HG02981 (cell line): ENCODE data around the gene ZBTB7C.

Experiments used
- ATAC-seq: cut with Tn5 transposase; IDR thresholded peaks from one replicate; pipeline ENCODE4 v1.9.1; 2021; ENCODE audit warnings: mild to moderate bottlenecking, moderate library complexity; ENCODE audit not compliant: unreplicated experiment

Gene ZBTB7C

DNA sequence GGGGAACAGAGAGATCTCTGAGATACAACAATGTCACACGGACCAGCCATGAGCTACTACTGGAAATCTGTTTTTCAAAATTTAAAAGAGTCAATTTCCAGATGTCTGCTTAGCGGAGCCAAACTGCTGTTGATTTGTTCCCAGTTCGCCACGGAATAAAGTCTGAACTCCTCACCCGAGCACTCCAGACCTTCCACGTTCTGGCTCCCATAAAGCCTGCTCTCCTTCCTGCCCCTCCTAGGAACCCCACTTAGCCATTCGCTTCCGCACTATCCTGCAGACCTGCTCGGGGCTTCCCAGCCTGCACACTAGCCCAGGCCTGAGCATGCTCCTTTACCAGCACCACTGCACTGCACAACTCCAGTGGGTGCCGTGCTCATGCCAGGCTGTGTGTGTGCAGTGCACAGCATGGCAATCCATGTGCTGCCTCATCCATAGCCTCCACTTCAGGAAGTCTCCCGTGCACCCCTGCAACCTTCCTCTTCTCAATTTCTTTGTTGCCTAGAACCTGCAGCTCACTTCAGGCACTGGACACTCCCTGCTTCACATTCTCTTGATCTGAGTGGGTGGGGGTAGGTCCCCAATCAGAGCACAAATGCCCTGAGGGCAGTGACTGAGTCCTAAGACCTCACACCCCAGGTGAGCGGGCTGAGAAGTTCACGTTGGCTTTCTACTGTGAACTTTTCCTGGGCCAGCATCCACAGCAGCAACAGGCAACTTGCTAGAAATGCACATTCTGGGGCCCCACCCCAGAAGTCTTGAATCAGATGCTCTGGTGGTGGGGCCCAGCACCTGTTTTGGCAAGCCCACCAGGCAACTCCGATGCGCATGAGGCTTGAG lies 53.7 kb downstream of the ZBTB7C start:
- ATAC-seq: no peak

DNA sequence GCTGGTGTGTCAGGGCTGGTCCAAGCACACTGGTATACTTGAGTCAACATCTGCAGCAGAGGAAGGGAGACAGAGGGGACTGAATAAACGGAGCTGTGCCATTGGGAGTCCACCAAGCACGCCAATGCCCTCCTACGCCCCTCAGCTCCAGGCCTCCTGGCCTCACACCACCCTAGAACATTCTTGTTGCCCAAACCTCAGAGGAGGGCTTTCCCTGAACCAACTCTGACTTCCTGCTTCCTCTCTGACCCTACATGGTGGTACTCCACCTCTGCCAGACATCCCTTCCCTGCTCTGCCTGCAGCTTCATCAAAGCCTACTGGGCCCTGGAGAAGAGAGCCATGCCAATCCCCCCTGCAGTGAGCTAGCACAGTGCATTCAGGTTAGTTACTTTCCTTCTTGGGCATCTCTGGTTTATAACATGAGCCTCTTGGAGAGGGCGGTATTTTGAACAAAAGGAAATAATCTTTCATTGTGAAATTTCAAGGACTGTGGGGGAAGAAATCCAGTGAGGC lies 54.4 kb downstream of the ZBTB7C start:
- ATAC-seq: no peak

DNA sequence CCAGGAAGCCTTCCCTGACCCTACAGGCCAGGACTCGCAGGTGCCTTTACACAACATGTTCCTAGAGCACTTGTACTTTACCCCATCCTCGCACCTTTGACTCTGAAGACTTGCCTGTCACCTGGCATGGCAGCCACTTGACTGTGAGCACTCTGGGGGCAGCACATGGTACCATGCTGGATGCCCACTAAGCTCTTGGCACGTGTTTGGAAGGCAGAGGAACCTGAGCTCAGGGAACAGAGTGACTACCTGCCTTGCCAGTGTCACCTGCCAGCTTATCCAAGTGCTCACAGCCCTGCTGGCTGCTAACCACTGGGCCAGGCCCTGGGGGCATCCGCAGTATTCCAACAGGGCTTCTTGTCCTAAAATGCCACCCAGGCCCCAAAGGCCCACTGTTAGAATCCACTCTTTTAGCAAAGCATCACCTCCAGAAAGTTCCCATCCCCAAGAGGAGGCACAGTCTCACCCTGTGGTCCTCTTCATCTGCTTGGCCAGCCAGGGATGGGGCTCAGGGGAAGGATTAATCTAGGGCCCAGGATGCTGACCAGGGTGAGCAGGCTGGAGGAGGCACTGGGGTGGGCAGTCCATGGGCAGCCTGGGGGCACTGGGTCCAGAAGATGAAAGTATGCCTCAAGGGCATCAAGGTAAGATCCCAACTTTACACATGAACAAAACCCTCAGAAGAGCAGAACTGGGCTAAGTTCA lies 57.0 kb downstream of the ZBTB7C start:
- no peak for ATAC-seq

DNA sequence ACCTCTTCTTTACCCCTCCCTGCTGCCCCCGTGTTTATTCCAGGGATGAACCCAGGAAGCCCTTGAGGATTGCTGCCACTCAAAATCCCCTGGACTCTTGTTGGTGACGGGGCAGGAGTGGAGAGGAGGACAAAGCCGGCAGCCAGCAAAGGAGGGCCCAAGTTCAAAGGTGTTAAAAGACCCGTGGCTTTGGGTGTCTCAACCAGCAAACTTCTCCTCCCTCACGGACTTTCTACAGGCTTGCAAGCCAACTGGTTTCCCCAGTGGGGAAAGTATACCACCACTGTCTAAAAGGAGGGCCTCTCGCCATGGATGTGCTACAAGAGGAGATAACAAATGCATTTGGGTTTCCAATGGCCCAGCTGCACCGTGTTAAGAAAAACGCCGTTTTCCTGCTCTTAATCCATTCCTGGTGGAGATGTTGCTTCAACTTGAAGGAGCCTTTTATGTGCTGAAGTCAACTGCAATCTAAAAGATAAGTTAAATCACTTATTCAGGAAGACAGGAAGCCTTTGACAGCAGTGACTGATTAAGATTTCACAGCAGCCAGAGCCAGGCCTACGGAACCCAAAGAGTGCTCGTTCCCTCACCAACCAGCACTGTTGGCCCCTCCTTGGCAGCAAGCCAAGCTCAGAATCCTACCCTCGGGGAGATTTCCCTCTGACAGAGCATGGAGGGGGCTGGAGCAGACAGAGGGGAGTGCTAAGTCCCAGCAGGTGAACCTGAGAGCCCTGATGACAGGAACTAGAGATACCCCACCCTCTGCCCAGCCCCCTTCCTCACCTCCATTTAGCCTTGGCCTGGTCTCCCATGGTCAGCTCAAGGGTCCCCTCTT lies 57.8 kb downstream of the ZBTB7C start:
- no peak for ATAC-seq

DNA sequence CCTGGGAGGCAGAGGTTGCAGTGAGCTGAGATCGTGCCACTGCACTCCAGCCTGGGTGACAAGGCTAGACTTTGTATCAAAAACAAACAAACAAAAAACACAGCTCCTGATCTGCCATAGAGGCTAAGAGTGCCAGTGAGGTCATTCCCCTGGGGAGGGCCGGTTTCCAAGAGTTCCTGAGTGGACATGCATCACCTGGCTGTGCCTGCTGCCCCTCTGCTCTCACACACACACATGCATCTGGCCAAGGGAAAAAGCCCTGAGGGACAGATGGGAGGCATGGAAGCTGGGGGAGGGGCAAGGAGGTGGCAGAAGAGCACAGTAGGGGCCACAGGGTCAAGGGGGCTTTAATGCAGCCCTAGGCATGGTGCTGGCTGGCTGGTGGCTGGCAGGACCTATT lies 60.4 kb downstream of the ZBTB7C start:
- ATAC-seq: no peak

DNA sequence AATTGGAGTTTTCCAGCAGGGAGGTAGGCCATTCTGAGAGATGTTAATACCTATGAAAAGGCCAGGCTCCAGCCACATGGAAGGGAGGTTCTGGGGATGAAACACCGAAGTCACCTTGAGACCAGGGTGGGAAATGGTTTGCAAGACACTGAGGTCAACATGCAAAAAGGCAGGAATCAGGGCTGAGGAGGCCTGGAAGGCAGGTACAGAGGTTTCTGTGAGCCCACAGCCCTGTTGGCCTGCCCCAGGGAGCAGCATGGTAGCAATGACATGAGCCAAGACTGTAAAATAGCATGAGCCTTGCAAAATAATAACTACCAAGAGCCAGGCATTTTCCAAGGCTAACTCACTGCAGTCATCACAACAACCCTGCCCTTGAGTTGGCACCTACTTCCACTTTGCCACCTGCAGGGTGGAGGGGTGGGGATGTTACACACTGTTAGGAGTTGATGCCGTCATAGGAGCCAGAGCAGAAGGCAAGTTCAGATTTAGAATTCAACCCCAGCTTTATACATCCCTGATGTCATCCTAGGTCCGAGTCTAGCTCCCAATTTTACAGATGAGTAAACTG lies 61.3 kb downstream of the ZBTB7C start:
- no peak for ATAC-seq

DNA sequence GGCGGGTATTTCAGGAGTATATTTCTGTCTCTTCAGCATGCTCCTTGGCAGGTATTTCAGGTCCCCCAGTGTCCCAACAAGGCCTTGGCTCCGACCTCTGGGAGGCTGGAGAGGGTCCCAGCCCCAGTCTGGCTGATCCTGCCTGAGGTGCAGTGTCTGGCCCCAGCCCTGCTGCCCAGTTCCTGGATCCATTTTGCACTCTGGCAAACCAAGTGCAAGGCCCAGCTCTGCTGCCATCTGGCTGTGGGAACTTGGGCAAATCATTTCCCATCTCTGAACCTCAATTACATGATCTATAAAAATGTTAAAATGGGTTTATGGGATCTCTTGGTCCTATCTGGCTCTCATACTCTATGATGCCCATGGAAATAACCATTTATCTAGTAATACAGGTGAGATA lies 63.6 kb downstream of the ZBTB7C start:
- no peak for ATAC-seq

DNA sequence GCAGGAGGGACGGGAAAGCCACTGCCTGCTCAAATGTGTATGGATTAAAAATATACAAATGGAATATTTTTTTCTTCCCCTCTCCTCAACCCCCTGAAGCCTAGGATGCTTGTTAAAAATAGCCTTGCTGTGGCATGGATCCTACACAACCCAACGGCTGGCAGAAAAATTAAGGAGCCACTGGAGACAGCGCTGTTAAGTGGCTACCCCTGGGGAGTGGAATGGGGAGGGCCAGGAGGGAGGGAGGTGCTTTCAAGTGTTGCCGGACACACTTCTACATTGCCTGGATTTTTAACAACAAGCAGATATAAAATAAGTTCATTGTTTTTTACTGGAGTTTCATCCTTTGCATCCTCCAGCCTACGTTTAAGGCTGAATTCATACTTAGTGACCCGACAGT lies 66.6 kb downstream of the ZBTB7C start:
- ATAC-seq: no peak

DNA sequence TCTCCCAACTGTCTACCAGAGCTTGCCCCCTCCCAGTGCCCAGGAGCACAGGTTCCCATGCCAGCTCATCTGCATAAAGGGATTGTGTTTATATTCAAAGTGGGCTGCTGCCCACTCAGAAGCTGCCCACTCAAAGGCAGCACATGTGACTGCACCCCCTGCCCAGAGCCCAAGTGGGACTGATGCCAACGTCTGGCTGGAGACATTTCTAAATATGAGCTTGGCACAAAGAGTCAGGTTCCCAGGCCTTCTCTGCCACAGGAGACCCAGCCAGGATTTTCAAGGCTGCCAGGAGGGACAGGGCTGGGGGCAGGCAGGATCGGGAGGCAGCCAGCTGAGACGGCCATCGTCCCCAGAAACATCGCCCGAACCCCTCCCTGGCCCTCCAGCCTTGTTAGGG lies 67.1 kb downstream of the ZBTB7C start:
- no peak for ATAC-seq

DNA sequence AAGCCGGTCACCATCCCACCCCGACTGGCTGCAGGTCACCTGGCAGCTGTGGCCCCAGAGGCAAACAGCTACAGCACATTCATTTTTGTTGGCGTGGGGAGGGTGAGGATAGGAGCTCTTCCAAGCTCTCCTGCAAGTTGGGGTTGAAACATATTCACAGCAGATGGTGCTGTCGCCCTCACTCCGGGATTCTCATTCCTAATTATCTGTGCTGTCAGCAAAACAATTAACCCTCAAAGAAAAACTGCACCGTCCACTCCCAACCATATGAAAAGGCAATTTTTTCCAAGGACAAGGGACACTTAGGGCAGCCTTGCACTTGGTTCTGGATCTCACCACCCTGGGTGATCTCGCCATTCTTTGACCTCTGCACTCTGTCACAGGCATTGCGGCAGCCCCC lies 68.6 kb downstream of the ZBTB7C start:
- no peak for ATAC-seq

DNA sequence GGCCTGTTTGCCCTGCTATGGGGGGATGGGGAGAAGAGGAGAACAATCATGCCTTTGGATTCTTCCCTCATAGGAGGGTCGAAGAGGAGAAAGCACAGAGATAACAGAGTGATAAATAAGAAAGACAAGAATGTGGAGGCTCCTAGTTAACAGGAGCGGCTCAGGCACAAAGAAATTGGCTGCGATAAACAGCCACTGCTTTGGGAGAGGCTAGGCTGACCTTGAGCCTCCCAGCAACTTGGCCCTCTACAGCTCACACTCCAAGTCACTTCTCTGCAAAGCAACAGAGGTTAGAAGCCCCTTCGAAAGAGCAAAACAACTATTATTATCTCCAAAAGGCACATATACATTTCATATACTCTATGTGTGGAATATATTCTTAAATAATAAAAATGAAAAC lies 69.5 kb downstream of the ZBTB7C start:
- ATAC-seq: no peak

DNA sequence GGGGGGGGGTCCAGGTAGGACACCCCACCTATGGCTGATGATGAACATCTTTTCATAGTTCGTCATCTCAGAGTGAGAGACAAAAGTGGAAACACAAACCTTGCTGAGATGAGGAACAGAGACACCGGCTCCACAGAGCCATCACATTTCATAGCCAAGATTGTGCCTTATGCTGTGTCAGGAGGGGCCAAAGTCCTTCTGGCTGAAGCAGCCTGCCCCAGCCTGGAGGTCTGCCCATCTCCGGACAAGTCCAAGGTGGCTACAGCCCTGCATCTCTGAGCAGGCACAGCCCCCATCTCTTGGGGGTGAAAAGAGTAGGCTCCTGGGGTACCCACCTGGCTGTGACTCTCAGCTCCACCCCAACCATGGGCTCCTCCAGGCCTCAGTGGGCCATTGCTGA lies 70.3 kb downstream of the ZBTB7C start:
- no peak for ATAC-seq

DNA sequence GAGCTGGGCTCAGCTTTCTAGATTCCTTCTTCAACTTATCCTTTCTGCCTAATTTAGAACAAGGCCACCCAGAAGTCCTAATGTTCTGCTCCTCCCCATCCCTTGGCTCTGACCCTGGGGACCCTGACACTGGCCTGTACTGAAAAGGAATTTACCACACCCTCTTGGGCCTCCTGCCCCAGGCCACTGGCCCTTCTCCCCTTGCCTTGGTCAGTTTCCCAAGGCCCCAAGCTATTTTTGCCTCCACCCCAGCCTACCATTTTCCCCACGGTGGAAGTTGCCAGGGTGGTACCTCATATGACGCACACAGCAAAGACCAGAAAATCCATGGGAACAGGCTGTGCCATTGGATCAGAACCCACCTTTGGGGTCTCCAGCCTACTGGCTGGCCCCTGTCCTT lies 72.1 kb downstream of the ZBTB7C start:
- no peak for ATAC-seq

DNA sequence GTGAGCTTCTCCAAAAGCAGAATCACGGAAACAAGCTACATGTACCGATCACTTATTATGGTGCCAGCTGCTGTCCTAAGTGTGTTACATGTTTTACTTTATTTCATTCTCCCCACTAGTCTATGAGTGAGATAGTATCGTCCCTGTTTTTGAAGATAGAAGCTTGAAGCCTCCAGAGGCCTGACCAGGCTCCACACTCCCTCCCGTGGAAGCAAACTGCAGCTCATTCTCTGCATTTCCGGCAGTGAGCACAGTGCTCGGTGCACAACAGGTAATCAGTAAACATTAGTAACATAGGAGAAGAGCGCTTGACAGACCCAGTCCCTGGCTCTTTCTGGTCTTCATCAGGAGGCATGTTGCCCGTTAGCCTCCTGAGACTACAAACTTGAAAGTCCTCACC lies 72.9 kb downstream of the ZBTB7C start:
- ATAC-seq: no peak

DNA sequence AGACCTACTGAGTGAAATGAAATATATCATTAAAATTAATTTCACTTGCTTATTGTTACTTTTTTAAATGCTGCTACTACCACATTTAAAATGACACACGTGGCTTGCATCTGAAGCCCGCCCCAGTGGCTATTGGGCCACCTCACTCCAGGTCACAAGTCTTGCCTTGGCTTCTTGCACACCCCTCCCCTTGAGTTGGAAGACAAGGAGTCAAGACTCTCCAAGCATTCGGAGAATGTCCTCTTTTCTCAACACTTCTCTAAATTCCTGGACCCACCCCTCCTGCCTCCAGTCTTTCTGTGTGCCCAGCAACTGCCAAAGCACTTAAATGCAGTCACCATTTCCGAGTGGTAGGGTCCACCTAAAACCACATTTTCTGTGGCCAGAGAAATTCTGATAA lies 73.4 kb downstream of the ZBTB7C start:
- ATAC-seq: no peak

DNA sequence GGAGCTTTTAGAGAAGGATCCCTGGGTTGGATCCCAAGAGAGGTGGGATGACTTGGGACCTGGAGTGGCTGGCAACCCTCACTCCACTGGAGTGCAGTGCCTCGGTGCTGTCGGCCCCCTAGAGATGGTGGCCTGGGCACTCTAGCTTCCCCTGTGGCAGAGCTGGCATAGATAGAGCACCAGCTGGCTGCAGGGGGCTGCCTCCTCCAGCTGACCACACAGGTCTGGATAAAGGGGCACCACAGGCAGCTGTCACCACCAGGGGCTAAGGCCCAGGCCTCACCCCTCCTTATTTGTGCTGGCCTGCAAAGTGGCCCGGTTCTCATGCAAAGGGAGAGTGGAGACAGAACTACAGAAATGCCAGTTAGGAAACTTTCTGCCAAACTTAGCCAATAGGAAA lies 74.3 kb downstream of the ZBTB7C start:
- ATAC-seq: no peak

DNA sequence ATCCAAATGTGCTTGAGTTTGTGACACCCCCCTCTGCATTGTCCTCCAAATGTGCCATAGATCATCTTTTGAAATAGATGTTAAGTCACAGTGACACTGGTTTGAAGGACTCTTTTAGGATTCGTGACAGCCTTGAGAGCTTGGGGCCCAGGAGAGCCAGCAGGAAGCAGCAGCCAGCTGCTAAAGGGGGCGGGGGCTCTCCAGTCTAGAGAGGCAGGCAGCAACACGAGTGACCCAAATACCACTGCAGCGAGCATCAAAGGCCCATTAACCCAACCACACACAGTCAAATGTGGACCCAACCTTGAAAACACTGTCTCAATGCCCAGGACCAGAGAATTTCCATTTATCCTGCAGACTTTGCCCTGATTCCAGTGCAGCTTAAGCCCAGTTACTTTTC lies 75.6 kb downstream of the ZBTB7C start:
- no peak for ATAC-seq

DNA sequence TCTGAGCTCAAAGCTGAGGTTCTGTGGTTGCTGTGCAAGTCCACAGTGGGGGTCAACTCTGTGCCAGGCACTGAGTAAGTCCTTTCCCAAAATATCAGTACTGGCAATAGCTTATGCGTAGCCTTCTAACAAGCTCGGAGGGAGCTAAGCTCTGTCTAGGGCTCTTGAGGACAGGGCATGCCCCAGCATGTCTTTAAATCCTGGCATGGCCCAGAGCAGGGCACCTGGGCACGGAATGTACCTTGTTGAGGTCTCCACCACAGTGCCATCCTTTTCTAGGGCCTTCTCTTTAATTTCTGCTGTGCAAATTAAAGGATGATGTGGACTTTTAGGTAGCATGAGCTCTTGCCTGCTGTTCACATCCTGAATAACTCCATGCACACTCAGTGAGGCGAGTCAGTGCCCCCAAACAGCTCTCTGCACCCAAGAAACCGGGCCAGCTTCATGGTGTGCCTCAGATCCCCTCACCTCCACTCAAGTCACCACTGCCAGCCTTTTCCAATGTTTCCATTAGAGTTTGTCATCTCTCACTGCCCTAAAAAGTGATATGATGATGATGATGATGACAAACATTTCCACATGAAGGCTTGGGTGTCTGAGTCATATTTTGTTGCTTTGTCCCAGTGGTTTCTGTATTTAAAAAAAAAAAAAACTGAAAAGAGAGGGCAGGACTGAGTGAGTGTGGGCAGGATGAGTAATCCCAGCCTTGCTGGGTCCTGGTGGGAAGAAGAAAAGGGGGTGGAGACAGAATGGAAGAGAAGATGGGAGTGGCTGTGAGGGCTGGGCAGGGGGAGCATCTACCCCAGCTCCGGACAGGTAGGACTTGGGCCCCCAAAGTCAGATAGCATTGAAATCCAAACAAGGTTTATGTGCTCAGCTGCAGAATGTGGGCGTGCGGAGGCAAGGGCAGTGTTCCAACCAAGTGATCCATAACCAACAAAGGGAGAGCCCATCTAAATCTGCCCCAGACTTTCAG lies 78.9 kb downstream of the ZBTB7C start:
- ATAC-seq: no peak

DNA sequence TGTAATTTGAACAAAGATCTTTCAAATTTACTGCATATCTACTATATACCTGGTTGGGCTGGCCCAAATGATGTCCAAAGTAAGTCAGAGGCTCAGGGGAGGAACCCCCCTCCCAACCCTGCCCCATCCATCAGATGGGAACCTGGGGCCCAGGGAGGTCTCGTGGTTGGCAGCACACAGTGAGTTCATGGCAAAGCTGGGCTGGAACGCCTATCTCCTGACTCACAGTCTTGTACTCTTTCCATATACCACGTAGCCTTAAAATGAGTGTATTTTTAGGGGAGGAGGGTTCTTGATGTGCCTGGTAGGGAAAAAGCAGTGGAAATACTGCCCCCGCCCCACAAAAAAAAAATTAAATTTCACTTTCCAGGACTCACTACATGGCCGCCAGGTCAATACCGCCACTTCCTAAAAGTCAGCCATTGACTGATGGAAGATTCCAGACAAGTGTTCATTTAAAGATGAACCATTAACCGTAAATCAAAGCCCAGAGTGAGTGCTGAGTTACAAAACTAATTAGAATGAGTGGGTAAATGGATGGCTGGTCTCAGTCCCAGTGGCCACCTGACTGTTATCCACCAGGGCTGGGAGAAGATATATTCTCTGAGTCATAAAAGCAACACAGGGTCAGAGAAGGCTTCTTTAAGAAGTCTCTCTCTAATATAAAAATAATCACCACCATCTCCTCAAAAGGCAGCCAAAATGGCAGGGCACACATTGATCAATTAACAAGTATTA lies 80.5 kb downstream of the ZBTB7C start:
- no peak for ATAC-seq
